CD14-positive monocyte (primary cell): Measurements from ENCODE around the gene TEX51. TPM values are rescaled to one million over a fixed set of nuclear protein-coding genes. Genes with fewer than 3 reads are reported as not detected.

Source experiments
- DNase-seq, 3 donors: peaks; one replicate each; pipeline ENCODE4 v3.0.0-alpha.2; 2011 to 2022
- H2AFZ ChIP-seq: 2 replicates; pipeline ENCODE4 v1.6.0; 2012; ENCODE audit warnings: mild to moderate bottlenecking, low read depth, low read length, inconsistent platforms; ENCODE audit not compliant: insufficient read depth, poor library complexity, severe bottlenecking
- H3K27ac ChIP-seq, 2 donors: 1 replicate in 1 of 2; 2 replicates in 1 of 2; pipeline ENCODE4 v1.5.1; 2012 to 2013; ENCODE audit warnings: low read length in 2 of 2, control low read depth in 1 of 2, inconsistent platforms in 1 of 2, low read depth in 1 of 2, mild to moderate bottlenecking in 1 of 2
- H3K27me3 ChIP-seq, 2 donors: one replicate each; pipeline versions ENCODE4 v1.6.0 to v1.6.1; 2011 to 2013; ENCODE audit warnings: low read length in 2 of 2; ENCODE audit not compliant: control insufficient read depth in 2 of 2, insufficient read depth in 2 of 2
- H3K36me3 ChIP-seq, 2 donors: replicated peaks in 1 of 2; 1 replicate in 1 of 2; 2 replicates in 1 of 2; pipeline versions ENCODE4 v1.5.1 to v1.6.1; 2012 to 2013; ENCODE audit warnings: low read length in 2 of 2, control low read depth in 1 of 2, inconsistent platforms in 1 of 2, mild to moderate bottlenecking in 1 of 2; ENCODE audit not compliant: insufficient read depth in 2 of 2, control insufficient read depth in 1 of 2
- H3K4me1 ChIP-seq, 2 donors: 1 replicate in 1 of 2; 2 replicates in 1 of 2; pipeline versions ENCODE4 v1.5.1 to v1.6.1; 2012 to 2013; ENCODE audit warnings: low read length in 2 of 2, control low read depth in 1 of 2, inconsistent platforms in 1 of 2, mild to moderate bottlenecking in 1 of 2, moderate library complexity in 1 of 2; ENCODE audit not compliant: insufficient read depth in 2 of 2, control insufficient read depth in 1 of 2
- H3K4me2 ChIP-seq: replicated peaks from 2 replicates; pipeline ENCODE3; 2012; ENCODE audit warnings: low read length, moderate library complexity, mild to moderate bottlenecking; ENCODE audit not compliant: poor library complexity, severe bottlenecking; ENCODE audit errors: extremely low read depth
- H3K4me3 ChIP-seq, 3 experiments: fragments of 200-600 bp in 1 of 3; sonication (generic) in 1 of 3; replicated peaks in 1 of 3; 1 replicate in 2 of 3; 2 replicates in 1 of 3; pipeline ENCODE4 v1.5.1; 2011 to 2013; ENCODE audit warnings: low read length in 3 of 3, mild to moderate bottlenecking in 3 of 3, control low read depth in 2 of 3, low read depth in 2 of 3, inconsistent platforms in 1 of 3, moderate library complexity in 1 of 3
- H3K79me2 ChIP-seq: 2 replicates; pipeline ENCODE4 v1.6.0; 2012; ENCODE audit warnings: mild to moderate bottlenecking, control low read depth, inconsistent platforms, low read length, moderate library complexity; ENCODE audit not compliant: insufficient read depth
- H3K9ac ChIP-seq: 2 replicates; pipeline ENCODE4 v1.6.0; 2017; ENCODE audit warnings: low read length, mild to moderate bottlenecking; ENCODE audit not compliant: insufficient read depth, poor library complexity, severe bottlenecking
- H3K9me3 ChIP-seq, 2 donors: replicated peaks in 1 of 2; 1 replicate in 1 of 2; 2 replicates in 1 of 2; pipeline versions ENCODE4 v1.5.1 to v1.6.1; 2012 to 2013; ENCODE audit warnings: low read length in 2 of 2, control low read depth in 1 of 2; ENCODE audit not compliant: control insufficient read depth in 1 of 2, insufficient read depth in 1 of 2
- H4K20me1 ChIP-seq: 2 replicates; pipeline ENCODE4 v1.6.0; 2012; ENCODE audit warnings: mild to moderate bottlenecking, low read length, control low read depth, moderate library complexity; ENCODE audit not compliant: insufficient read depth
- H3K27ac Mint-ChIP-seq, 7 donors: one replicate each; pipeline ENCODE4 v1.8.0; 2020; ENCODE audit warnings: mild to moderate bottlenecking in 7 of 7, mixed read lengths in 7 of 7, moderate library complexity in 6 of 7, inconsistent platforms in 2 of 7
- H3K27me3 Mint-ChIP-seq, 3 donors: one replicate each; pipeline ENCODE4 v1.8.0; 2021 to 2022; ENCODE audit warnings: low read depth in 3 of 3, mild to moderate bottlenecking in 3 of 3, mixed read lengths in 3 of 3, moderate library complexity in 3 of 3, inconsistent platforms in 1 of 3
- H3K36me3 Mint-ChIP-seq, 2 donors: one replicate each; pipeline ENCODE4 v1.8.0; 2020; ENCODE audit warnings: mixed read lengths in 2 of 2, inconsistent platforms in 1 of 2, mild to moderate bottlenecking in 1 of 2
- H3K4me1 Mint-ChIP-seq: one replicate; pipeline ENCODE4 v1.8.0; 2020; ENCODE audit warnings: mild to moderate bottlenecking, mixed read lengths
- H3K4me3 Mint-ChIP-seq, 2 donors: one replicate each; pipeline ENCODE4 v1.8.0; 2020; ENCODE audit warnings: mild to moderate bottlenecking in 2 of 2, mixed read lengths in 2 of 2, moderate library complexity in 1 of 2
- H3K9me3 Mint-ChIP-seq, 7 donors: one replicate each; pipeline ENCODE4 v1.8.0; 2020 to 2022; ENCODE audit warnings: mixed read lengths in 7 of 7, mild to moderate bottlenecking in 6 of 7, moderate library complexity in 6 of 7, inconsistent platforms in 2 of 7
- WGBS: methylation state at CpG from one replicate; pipeline ENCODE4 v1.1.5; 2013; ENCODE audit warnings: missing lambda C conversion rate; ENCODE audit not compliant: insufficient coverage; 5-methylcytosine and 5-hydroxymethylcytosine counted together
- intact Hi-C, 2 donors: fragments of 100-400 bp; cut with micrococcal nuclease; formaldehyde crosslinking; loops; one replicate each; pipeline versions ENCODE4 v1.15.0 to v1.15.1; 2023
- polyA plus RNA-seq, 3 donors: library from polyadenylated mRNA; depleted of rRNA in 1 of 3; unstranded in 2 of 3; stranded (reverse) in 1 of 3; fragments of 300-500 nt in 2 of 3; fragments of >200 nt in 1 of 3; fragmentation: Illumina TruSeq in 2 of 3; gene quantifications; 1 replicate in 2 of 3; 2 replicates in 1 of 3; pipeline ENCODE4 v1.2.3, GENCODE V29; 2012 to 2021
- TF ChIP-seq, protein P1 (sequence below): fragments of 200-600 bp; IDR thresholded peaks from one replicate; pipeline ENCODE4 v1.8.0; 2022; ENCODE audit warnings: antibody characterized with exemption, mild to moderate bottlenecking

The TEX51 gene
- polyA plus RNA-seq, 3 donors: not detected

DNA sequence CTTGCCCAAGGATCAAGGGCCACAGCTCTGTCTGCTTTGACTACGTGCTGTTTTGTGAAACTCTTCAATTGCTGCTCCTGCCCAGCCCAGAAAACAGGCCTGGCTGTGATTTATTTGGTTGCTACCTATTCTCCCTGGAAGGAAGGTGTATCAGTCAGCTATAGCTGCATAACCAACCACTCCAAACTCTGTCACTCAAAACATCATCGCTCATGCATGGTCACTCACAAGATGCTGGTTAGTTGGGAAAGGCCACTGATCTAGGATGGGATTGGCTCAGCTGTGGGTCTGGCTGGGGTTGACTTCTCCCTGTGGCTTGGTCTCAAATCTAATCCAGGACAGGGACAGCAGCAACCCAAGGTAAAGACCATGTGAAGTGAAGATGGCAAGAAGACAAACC is 14.6 kb downstream of the TEX51 start:
- peak overlapping the region in 1 of 7 donors; percentile 31 for H3K27ac Mint-ChIP-seq
- H3K4me1 ChIP-seq: no peaks in the 10 kb centered on the region
- H3K36me3 Mint-ChIP-seq: no peaks in the 10 kb centered on the region
- no peaks in the 10 kb centered on the region for H4K20me1 ChIP-seq
- WGBS: 83% methylated on average over 1 of the region's 2 CpGs
- H3K9me3 ChIP-seq: no peaks in the 10 kb centered on the region
- peaks cover 0 to 3% (median 0%) of the 10 kb centered on the region in 3 donors for H3K27me3 Mint-ChIP-seq
- DNase-seq: no peak
- no peak overlapping the region for H3K4me3 ChIP-seq
- H3K9ac ChIP-seq: no peak overlapping the region
- H2AFZ ChIP-seq: no peak overlapping the region
- no peaks in the 10 kb centered on the region for H3K4me1 Mint-ChIP-seq
- H3K27ac ChIP-seq: no peak overlapping the region
- H3K27me3 ChIP-seq: no peaks in the 10 kb centered on the region
- H3K4me2 ChIP-seq: no peak overlapping the region
- H3K4me3 Mint-ChIP-seq: no peak overlapping the region
- intact Hi-C loops: no loop called here
- no peaks in the 10 kb centered on the region for H3K36me3 ChIP-seq
- TF ChIP-seq, protein P1, sequence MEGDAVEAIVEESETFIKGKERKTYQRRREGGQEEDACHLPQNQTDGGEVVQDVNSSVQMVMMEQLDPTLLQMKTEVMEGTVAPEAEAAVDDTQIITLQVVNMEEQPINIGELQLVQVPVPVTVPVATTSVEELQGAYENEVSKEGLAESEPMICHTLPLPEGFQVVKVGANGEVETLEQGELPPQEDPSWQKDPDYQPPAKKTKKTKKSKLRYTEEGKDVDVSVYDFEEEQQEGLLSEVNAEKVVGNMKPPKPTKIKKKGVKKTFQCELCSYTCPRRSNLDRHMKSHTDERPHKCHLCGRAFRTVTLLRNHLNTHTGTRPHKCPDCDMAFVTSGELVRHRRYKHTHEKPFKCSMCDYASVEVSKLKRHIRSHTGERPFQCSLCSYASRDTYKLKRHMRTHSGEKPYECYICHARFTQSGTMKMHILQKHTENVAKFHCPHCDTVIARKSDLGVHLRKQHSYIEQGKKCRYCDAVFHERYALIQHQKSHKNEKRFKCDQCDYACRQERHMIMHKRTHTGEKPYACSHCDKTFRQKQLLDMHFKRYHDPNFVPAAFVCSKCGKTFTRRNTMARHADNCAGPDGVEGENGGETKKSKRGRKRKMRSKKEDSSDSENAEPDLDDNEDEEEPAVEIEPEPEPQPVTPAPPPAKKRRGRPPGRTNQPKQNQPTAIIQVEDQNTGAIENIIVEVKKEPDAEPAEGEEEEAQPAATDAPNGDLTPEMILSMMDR: no peak
- H3K9me3 Mint-ChIP-seq: peaks cover 0 to 12% (median 2%) of the 10 kb centered on the region in 7 donors
- no peaks in the 10 kb centered on the region for H3K79me2 ChIP-seq

DNA sequence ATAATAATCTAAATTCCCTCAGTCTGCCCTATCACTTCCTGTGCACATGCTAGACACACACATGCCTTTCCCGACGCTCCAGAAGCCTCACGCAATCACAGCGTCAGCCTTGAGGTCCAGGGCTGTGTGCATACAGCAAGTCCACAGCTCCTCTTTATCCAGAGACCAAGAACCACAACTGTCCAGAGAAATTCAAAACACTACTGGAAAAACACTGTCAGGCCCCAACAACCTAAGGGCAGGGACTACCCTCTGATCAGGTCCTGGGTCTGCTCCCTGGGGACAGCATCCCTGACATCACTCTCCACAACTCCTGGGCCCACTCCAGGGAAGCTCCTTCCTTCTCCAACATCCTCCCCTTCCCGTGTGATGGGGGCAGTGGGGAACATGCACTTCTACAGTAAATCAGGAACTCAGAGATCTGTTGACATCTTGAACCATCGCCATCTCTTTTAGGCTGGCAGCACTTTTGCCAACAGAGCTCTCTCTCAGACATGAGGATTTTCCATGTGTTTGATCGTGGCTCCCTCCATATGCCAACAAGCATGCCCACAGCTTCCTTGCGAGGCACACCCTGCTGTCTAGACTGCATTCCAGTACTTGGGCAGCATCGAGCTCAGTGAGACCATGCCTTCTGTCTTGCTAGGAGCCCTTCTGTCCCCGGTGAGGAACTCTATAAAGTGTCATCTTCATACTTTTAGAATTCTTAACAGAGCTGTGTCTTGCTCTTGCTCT is 15.4 kb downstream of the TEX51 start:
- no peaks in the 10 kb centered on the region for H3K4me1 Mint-ChIP-seq
- no peak overlapping the region for H3K4me3 Mint-ChIP-seq
- Histone ChIP-seq H2AFZ (no peak overlapping the region), H3K4me1 (no peaks in the 10 kb centered on the region), H3K27me3 (no peaks in the 10 kb centered on the region), H3K27ac (no peak overlapping the region), H3K79me2 (no peaks in the 10 kb centered on the region), H3K9ac (no peak overlapping the region), H4K20me1 (no peaks in the 10 kb centered on the region), H3K9me3 (no peaks in the 10 kb centered on the region), H3K36me3 (no peaks in the 10 kb centered on the region), H3K4me3 (no peak overlapping the region), H3K4me2 (no peak overlapping the region)
- H3K27me3 Mint-ChIP-seq: peaks cover 0 to 3% (median 0%) of the 10 kb centered on the region in 3 donors
- H3K36me3 Mint-ChIP-seq: no peaks in the 10 kb centered on the region
- TF ChIP-seq, protein P1: no peak
- H3K9me3 Mint-ChIP-seq: peaks cover 0 to 15% (median 3%) of the 10 kb centered on the region in 7 donors
- no peak overlapping the region for H3K27ac Mint-ChIP-seq
- WGBS: 94% methylated on average over 8 of the region's 10 CpGs
- no peak for DNase-seq
- intact Hi-C loops: no loop called here
